ENCODE measurements around the gene RTP5.
"Not testable (repeated sequence)": the region's sequence is repeated elsewhere in the genome, so short reads cannot be mapped to it uniquely, and the experiment has no call there.

The RTP5 gene

DNA sequence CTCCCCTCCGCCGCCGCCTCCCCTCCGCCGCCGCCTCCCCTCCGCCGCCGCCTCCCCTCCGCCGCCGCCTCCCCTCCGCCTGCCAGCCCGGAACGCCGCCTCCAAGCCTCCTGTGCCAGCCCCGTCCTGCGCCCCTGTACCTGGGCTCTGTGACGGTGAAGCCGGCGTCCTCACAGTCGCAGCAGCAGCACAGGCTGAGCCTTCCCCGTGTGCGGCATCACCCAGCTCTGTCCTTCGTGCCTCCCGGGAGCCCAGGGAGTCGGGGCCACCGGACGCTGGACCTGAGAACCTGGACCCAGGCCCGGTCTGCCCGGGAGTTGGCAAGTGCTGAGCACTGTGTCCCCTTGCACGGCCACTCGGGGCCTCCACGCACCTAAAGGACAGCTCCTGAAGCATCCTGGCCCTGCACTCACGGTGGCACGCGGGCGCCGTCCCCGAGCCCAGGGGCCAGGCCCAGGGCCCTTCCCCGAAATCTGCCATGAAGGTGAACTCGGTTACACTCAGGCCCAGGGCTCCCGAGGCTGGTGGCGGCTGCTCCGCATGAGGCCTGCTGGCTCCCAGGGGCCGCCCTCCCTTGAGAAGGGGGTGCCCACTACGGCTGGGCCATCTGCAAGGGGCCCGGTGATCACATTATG is 32.9 kb downstream of the RTP5 start:
- DNase-seq (ENCODE audit: low read depth), result no peak

DNA sequence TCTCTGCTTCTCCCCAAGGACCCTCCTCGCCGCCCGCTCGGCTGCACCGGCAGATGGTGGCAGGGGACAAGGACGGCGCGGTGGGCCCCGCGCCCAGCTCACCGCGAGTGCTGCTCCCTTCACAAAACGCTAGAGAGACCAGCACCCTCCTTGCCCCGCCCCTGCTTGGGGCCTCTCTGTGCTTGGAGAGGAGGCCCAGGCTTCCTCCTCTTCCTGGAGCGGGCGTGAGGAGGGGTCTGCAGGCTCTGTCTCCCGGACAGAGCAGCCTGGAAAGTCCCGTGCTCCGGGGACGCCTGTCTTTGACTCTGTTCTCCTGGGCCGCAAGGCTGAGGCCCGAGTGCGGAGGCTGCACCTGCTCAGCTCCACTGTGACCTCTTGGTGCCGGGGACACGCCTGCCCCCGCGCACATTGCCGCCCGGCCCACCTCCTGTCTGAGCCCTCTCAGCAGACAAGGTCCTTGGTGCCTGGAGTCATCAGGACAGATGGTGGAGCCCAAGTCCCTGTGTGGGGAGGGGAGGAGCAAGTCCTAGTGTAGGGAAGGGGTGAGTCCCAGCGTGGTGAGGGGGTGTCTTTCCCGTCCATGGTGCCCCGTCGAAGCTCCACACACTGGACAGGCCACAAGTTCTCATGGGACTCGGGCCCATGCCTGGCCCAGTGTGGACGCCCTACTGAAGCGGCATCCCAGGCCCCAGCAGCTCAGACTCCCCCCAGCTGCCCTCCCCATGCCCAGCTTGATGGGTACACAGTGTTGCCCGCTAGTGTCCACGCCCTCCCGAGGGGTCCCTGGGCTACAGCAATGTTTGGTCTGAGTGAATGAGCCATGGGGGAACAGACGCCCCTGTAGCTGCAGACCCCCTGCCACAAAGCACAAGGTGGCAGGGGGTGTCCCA is 33.8 kb downstream of the RTP5 start:
- no peak for DNase-seq (ENCODE audit: low read depth)

DNA sequence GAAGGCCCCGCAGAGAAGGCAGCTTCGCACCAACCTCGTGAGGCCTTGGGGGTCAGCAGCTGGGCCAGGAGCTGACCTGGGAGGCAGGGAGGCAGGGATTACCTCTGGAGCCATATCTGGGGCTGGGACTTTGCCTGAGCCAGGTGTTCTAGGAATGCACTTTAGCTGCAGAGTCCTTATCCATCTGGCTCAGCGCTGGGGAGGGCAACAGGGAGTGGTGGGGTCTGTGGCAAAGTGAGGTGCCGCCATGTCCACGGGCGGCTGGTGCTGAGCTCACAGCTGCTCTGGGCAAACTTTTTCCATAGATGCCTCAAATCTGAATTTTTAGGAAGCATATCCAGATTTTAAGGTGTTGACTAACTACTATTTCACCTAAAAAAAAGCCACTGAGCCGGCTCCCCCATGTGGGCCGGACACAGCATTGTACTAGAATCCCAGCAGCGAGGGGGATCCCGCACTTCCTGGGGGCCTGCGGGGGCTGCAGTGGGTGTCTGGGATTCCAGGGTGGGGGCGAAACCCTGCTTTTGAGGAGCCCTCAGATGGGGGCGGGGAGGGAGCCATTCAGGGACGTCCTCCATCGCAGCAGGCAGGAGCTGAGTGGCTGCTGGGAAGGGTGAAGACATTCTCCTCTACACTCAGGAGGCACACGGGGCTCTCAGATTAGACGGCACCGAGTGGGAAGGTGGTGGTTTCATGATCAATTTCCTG is 34.6 kb downstream of the RTP5 start:
- no peak for DNase-seq (ENCODE audit: low read depth)

DNA sequence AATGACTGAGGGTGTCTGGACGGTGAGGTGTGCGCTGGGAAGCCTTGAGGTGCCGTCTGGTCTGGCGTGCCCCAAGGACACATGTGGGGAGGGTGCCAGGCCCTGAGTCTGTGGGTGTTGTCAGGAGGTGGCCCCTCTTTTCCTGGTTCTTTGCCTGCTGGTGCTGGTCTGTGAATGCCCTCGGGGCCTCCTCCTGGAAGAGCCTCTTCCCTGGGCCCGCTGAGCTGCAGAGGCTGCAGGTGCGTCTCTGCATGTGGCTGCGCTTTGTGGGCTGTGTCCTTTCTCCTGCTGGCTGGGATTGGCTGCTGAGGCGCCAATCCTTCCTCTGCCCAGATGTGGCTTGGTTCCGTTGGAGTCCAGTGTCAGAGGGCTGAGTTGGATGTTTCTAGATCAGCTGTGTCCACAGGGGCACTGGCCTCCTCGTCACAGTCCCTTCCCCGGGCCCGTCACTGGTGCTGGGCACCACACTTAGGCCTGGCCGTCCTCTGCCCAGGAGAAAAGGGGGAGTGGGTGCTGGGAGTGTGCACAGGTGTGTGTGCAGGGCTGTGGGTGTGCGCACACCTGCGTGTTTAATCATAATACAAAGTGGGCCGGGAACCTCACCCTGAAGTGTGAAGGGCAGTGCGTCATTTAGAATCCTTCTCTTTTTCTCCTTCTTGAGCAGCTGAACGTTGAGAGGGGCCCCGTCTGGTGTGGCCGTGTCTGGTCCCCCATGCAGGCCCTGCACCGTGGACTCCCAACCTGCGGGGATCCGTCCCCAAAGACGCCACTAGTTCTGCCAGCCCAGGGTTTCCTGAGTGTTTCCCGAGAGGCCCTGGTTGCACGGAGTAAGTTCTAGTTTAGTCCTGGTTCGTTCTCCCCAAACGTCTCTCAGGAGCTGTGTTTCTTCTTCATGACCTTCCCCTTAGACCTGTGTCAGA is 35.5 kb downstream of the RTP5 start:
- DNase-seq (ENCODE audit: low read depth), result no peak

DNA sequence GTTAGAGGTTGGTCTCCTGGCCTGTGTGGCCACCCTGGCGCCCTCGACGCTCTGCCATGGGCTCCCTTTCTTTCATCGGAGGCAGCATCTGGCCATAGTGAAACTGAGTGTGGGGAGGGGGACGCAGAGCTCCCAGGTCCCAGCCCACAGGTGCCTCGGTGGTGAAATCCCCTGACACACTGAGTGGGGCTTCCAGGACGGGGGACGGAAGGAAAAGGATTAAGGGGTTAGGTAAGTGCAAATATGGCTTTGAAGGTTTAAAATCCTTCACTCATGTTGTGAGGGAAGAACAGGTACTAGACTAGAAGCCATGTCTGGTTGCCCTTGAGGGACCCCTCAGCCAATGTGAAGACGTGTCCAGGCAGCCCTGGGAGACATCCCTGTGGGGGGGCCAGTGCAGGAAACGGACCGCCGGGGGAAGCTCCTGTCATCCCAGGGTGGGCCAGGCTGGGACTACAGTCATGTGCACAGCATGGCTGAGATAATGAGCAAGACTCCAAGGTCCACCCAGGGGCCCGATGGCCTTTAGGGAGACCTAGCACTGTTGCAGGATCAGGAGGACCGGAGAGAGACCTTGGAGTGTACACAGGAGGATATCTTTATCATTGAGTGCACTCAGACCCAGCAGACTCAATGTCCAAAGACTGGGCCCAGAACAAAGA is 36.3 kb downstream of the RTP5 start:
- no peak for DNase-seq (ENCODE audit: low read depth)

DNA sequence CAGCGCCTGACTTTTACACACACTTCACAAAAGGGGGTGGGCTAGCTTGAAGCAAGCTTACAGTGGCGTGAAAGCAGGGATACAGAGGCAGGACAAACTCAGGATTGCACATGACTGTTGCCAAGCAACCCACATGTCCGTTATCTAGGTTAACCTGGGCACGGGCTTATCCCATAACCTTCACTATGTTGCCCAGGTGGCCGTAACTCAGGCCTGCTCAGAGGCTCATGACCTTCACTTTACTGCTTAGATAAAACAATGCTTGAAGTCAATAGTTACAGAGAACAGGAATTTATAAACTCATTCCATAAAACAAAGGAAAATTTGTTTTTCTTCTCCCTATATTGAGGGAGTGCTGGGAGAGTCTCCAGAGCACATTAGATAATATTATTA is 36.8 kb downstream of the RTP5 start:
- DNase-seq (ENCODE audit: low read depth), result not testable (repeated sequence)

DNA sequence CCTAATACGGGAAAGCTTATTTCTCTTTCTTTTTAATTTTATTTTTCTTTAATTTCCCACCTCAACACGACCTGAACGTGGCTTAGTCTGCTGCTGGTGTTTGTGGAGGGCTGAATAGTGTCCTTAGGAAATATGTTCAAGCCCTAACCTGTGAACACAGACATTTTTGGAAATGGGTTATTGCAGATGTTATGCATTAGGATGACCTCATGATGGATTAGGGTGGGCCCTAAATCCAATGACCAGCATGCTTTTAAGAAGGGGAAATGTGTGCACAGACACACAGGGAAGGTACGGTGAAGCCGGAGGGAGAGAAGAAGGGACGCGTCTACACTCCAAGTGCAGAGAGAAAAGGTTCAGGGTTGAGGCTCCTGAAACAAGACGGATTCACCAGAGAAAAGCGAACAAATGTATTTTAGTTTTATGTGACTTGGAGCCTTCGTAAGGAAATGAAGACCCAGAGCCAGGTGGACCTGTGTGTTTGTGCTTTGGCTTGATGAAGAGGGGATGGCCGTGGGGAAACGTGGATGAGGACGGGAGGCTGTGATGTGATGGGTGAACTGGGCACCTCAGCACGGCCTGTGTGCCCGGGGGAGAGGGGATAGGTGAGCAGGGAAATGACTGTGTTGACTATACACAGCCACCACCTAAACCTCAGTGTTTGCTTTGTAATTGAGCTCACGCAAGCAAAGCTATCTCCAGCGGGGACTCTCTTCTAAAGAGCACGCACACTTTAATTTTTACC is 37.5 kb downstream of the RTP5 start:
- DNase-seq (ENCODE audit: low read depth), result no peak

DNA sequence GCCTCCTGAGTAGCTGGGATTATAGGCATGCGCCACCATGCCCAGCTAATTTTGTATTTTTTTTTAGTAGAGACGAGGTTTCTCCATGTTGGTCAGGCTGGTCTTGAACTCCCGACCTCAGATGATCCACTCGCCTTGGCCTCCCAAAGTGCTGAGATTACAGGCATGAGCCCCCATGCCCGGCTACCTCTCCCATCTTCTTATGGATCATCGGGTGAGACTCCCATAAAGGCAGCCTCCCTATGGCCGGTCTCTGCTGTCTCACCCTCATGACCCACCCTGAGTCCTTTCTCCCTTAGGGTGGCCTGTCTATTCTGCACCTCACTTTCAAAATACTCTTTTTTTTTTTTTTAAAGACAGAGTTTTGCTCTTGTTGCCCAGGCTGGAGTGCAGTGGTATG is 38.3 kb downstream of the RTP5 start:
- DNase-seq (ENCODE audit: low read depth), result not testable (repeated sequence)

DNA sequence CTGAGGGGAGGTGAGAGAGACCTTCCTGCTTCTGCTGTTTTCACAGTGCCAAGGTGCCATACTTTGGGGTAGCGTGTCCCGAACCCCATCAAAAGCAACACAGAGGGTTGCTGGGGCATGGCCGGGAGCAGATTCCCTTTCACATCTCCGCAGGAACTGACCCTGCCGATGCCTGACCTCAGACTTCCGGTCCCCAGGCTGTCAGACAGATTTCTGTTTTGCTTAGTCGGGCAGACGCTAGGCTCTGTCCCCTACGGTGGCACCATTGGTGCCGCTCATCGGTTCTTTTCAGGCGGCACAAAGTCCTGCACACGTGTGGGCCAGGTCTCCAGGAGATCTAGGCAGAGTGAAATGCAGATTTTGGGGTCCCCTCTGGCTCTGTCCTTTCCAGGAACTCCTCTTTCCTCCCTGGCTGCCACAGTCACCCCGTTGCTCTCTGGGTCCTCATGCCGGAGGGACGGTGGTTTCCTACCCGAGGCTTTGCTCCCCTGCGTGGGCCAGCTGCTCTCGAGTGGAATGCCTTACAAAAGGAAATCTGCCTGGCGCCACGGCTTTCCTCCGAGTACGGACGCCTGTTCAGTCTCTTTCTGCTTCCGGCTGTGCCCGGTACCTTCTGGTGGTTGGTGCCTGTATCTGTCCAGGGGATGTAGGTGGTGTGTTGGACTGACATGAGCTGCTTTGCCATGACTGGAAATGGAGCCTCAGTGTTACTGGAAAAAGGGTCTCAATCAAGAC is 39.3 kb downstream of the RTP5 start:
- no peak for DNase-seq (ENCODE audit: low read depth)

DNA sequence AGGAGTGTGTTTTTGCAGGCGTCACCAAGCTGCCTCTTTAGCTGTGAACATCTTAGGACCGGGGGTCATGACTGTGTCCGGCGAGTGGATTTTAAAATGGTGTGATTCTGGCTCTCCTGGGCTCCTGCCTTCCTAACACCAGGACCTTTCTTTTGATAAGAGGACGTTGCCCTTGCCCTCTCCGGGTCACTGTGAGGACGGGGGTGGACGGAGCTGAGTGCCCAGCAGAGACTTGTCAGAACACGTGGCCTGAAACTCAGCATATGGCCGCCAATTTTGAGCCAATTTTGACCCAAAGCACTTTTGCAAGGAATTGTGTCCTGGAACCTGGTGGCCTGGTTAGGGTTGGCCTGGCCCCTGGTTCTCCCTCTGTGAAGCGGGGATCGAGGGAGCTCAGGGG is 40.2 kb downstream of the RTP5 start:
- DNase-seq (ENCODE audit: low read depth), result no peak

DNA sequence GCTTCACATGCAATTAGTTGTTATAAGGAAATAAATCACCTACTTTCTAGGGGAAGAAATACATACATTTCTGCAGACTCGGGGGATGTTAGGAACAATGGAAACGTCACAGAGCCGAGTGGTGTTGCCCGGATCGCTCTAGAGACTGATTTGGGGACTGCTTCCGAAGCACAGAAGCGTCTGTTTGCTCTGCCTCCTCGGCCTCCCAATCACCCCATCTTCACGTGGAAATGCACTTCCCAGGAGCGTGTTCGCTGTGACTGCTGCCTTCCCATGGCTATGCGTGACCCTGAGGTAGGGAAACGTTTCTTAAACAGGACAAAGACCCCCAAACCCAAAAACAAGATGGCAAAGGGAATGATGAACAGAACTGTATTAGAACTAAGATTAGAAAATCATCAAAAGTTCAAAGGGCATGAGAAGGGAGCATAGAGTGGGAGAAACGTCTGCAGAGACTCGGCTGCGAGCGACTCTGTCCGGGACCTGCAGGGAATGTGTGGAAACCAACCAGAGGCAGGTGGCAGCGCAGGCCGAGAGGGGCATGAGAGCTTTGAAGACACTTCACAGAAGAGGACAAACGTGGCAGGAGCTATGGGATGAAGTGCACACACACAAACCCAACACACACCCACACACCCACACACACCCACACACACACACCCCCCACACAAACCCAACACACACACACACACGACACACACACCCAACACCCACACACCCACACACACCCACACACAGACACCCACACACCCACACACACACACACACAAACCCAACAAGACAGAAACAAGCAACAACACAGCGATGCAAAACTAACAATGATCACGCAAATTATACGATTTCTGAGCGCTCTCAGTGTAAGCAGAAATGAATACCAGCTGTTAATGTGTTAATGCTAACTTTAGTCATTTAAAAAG is 41.3 kb downstream of the RTP5 start:
- no peak for DNase-seq (ENCODE audit: low read depth)

DNA sequence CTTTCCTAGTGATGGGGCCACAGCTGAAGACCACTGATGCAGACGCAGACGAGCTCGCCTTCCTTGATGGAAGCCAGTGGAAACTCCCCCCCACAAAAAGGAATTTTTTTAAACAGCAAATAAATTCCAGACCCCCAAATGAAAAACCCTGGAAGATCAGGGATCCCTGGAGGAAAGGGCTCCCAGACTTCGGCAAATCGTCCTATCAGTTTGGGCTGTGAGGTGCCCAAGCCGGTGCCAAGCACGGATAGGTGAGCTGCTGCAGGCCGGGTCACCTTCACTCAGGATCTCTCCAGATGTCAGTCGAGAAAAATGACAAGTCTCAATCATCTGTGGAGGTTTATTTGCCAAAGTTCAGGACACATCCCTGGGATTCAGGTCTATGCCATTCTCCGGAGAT is 42.0 kb downstream of the RTP5 start:
- no peak for DNase-seq (ENCODE audit: low read depth)

DNA sequence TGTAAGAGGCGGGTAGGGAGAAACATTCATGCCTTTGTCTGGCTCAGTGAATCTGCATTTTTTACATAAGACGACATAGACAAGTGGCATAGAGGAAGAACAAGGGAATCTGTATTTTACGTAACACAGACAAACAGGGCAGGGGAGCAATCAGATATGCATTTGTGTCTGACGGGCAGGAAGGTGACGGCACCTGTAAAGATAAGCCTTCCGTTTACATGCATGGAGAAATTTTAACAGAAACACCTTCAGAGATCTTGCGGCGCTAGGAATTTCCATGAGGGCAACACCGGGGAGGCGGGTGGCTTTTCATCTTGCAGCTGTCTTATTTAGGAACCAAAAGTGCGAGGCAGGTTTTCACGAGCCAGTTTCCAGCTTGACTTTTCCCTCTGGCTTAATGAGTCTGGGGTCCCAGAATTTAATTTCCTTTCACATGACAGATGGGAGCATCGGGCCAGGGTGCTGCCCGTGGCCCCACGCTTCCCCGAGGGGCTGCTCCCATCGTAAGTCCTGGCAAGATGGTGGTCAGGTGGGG is 42.6 kb downstream of the RTP5 start:
- no peak for DNase-seq (ENCODE audit: low read depth)

DNA sequence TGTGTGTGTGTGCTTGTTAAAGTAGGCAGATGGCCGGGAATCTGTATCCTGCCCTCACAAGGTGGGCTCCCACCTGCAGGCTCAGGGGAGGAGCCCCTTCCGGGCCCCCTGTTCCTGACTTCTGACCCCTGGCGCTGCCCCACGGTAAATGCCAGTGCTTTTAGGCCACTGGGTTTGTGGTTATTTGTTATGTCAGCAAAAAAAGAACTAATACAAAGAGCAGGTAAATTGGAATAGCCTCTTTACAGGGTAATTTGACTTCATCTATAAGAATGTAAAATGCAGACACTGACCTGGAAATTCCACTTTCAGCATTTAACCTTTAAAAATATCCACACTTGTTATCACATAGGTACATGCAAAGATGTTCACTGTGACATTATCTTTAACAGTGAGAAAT is 44.2 kb downstream of the RTP5 start:
- DNase-seq (ENCODE audit: low read depth), result no peak

DNA sequence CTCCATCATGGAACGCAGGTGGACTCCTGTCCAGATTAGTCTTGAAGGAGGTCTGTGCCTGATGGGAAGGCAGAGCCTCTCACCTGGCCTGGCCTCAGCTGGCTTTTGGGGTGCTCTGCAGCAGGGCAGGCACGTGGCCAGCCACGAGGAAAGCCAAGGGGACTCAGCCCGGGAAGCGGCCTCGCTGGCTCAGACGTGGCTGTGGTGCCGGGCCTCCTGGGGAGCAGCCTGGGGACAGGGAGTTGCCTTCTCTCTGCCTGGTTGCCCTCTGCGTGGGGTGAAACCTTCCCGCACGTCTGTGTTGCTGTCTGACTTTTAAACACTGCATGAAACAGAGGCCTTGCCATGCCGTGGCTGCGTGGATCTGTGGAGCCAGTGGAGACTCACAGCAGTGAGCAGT is 45.0 kb downstream of the RTP5 start:
- DNase-seq (ENCODE audit: low read depth), result no peak

DNA sequence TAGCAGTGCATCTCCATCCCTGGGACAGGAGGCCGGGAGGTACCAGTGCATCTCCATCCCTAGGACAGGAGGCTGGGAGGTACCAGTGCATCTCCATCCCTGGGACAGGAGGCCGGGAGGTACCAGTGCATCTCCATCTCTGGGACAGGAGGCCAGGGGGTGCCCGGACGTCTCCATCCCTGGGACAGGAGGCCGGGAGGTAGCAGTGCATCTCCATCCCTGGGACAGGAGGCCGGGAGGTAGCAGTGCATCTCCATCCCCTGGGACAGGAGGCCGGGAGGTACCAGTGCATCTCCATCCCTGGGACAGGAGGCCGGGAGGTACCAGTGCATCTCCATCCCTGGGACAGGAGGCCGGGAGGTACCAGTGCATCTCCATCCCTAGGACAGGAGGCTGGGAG is 52.1 kb downstream of the RTP5 start:
- not testable (repeated sequence) for DNase-seq (ENCODE audit: low read depth)

DNA sequence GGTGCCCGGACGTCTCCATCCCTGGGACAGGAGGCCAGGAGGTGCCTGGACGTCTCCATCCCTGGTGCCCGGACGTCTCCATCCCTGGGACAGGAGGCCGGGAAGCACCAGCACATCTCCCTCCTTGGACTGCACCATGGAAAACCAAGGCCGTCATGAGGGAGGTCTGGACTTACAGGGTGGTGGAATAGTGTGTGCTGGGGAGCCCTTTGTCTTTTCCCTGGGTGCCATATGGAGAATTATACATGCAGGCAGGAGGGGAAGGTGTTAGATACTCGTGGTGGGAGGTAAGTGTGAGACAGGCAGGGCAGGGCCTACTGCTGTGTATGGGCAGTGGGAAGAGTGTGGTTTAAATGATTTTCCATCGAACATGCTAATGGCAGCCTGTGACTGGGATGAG is 52.9 kb downstream of the RTP5 start:
- no peak for DNase-seq (ENCODE audit: low read depth)

DNA sequence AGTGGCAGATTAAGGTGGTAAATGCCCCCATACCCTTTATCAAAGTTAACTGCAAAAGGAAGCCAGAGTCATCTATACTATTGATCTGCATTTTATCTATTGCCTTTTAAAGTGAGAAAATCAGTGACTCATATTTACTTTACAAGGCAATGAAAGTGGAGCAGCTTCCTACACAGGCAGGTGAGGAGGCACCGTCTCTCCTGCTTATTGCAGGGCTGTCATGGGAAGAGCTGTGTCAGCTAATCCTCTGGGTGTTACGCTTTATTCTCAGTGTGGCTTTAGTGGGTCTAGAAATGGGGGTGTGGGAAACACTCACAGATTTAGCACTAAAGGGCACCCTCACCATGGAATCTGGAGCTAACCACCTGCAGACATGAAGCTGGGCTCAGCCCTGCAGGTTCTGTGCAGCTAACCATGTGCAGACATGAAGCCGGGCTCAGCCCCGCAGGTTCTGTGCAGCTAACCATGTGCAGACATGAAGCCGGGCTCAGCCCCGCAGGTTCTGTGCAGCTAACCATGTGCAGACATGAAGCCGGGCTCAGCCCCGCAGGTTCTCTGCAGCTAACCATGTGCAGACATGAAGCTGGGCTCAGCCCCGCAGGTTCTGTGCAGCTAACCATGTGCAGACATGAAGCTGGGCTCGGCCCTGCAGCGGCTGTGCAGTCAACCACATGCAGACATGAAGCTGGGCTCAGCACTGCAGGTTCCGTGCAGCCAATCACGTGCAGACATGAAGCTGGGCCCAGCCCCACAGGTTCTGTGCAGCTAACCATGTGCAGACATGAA is 53.5 kb downstream of the RTP5 start:
- DNase-seq (ENCODE audit: low read depth), result not testable (repeated sequence)
